GM21360 (cell line): Measurements from ENCODE around the gene ANO4.
"Not testable (repeated sequence)": the region's sequence is repeated elsewhere in the genome, so short reads cannot be mapped to it uniquely, and the experiment has no call there.

ENCODE experiments used
- ATAC-seq: cut with Tn5 transposase; IDR thresholded peaks from one replicate; pipeline ENCODE4 v1.9.1; 2021; ENCODE audit warnings: mild to moderate bottlenecking, moderate library complexity; ENCODE audit not compliant: unreplicated experiment

ANO4 gene

DNA sequence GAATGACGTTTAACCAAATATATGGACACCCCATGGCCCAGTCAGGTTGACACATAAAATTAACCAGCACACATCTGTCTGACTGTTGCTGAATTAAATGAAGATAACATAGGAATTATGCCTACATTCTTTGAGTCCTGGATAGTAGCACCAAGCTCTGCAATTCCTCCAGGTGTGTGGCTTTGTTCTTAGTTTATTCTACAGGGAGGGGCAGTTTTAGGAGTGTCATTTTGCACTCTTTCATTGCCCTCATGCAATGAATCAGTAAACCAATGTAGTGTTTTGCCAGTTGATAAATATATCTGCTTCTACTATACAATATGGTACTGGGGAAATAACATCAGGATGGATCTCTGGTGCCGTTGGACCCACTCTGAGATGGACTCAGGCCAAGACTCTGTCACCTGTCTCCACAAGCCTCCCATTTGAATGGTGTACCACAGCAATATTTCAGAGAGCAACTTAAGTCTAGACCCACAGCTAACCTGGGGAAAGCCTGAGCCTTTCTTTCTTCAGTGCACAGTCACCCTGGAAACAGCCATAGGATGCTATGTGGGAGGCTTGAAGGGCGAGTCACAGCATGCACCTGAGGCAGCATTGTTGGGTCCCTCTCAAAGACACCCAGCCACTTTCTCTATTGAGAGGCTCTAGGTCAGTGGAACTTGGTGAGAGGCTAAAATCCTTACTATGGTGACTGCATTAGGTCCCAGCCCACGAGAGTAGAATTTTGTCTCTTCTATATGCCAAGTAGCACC lies 73.2 kb downstream of the ANO4 start:
- ATAC-seq, result no peak

DNA sequence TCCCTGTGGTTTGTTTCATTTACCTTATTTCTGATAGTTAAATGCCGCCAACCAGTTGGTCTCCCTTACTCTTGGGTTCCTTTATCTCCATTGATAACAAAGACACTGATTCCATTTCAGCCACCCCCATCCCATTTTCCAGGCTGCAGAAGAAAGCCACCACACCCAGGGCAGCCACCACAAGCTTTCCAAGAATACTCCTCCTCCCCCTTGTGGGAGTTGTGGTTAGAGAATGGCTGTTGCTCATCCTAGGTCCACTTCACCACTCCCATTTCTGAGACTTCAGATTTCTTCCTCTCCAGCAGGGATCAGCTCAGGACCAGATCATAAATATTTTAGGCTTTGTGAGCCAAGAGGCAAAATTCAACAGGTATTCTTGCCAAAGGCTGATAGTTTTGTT lies 73.9 kb downstream of the ANO4 start:
- ATAC-seq, result no peak

DNA sequence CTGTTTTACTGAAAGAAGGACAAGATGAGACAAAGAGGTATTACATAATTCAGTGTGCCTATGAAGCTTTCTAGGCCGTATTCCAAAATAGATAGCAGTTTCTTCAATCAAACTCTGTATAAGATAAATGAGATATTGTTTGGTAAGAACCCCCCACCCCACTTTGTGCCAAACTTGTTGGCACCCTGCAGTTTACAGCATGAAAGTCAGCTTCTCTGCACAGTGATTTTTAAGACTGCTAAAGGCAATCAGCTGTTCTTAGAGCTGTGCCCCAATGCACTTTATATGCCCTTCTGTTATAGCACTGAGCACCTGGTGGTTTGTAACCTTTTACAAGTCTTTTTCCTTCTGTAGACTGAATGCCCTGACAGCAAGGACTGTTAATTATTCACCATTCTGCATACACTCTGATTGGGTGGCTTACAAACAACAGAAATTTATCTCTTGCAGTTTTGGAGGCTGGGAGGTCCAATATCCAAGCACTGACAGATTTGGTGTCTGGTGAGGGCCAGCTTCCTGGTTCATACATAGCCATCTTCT lies 76.7 kb downstream of the ANO4 start:
- ATAC-seq, result no peak

DNA sequence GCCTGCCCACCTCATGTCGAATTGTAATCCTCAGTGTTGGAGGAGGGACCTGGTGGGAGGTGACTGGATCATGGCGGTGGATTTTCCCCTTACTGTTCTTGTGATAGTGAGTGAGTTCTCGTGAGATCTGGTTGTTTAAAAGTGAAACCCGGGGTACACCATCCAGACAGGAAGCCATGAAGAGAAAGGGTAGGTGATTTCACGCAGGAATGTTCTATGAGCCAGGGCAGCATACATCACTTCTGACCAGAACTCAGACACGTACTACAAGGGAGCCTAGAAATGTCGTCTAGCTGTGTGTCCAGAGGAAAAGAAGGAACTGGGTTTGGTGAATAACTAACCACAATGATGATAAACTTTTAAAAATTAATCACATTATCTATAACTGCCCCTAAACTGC lies 80.6 kb downstream of the ANO4 start:
- ATAC-seq, result no peak

DNA sequence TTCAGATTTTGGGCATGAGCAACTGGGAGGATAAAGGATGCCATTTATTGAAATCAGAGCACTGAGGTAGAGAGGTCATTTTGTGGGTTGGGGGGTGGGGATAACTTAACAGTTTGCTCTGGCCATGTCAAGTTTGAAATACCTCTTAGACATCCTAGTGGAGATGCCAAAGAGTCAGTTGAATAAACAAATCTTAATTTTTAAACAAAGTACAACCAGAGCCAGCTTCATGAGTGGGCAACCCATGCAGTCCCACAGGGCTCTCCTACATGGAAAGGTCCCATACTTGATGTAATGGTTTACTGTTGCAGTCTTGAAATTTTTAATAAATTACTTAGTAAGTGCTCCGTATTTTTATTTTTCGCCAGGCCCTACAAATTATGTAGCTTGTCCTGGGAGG lies 81.2 kb downstream of the ANO4 start:
- ATAC-seq, result no peak

DNA sequence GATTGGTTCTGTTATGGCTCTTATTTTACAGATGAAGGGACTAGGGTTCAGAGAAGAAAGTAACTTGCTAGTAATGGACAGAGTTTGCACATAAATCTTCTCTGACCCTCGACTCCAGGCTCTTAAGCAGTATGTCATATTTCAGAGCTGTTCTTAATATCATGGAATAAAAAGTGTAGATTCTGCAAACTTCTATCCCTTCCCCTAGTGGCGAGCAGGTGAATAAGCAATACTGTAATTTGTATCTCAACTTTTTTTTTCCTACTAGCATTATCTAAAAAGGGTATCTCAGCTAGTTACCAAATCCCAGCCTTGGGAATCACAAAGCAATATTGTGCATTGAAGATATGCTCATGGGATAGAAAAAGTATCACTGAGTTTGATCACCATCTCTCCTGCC lies 83.2 kb downstream of the ANO4 start:
- ATAC-seq, result no peak

DNA sequence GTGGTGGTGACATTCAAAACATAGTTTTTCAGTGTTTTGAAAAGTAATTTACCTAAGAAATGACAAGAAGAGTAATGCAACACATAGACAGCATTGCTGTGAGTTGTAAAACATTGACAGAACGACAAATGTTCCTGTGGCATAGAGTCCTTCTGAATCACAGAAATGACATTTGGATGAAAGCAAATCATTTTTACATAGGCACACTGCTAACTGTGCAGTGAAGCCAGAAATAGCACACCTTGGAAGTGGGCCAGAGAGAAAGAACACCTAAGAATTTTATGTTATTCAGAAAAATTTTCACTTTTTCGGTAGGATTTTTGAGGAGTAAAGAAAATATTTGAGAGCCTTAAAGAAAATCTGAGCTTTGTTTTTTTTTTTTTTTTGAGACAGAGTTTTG lies 100.6 kb downstream of the ANO4 start:
- no peak for ATAC-seq

DNA sequence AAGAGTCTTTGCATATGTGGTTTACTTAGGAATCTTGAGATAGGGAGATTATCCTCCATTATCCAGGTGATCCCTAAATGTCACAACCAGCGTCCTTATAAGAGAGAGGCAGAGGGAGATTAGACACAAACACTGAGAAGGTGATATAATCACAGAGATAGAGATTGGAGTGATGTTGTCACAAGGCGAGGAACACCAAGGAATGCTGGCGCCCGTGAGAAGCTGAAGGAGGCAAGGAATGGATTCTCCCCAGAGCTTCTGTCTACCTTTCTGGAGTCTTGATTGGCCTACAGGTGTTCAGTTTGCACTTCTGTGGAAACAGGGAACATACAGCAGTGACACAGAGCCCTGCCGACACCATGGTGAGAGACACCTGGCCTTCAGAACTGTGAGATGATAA lies 101.6 kb downstream of the ANO4 start:
- no peak for ATAC-seq

DNA sequence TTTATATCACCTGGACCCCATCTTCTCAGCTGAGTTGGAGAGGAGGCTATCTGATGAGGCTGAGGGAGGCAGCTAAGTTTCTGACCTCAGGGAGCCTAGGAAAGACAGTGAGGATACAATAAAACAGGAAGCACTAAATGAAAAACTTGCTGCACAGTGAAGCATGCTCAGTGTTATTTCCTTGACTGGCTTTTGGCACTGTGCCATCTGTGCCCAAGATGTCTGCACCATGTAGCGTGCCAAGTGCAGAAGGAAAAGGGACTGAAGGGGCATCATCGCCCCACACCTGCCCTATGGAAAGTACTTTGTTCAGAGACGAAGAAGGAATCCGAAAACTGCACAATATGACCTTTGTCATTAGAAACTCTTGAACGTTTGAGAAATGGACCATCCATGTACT lies 102.7 kb downstream of the ANO4 start:
- ATAC-seq, result no peak

DNA sequence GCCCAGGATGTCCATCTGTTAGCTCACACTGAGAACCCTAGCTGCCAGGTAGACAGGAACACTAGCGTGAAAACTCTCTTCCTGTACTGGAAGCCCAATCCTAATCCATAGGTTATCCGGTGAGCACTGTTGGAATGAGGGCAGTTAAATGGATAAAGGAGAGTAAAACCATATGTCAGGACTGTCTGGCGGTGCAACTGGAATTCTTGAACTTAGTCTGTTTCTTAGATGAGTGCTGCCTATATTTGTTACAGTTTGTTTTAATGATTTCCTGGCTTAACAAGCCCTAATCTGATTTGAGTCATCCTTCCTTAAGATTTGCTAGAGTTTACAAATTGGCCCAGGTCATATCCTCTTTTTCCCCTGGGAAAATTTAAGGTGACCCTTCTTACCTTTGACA lies 104.7 kb downstream of the ANO4 start:
- ATAC-seq, result no peak

DNA sequence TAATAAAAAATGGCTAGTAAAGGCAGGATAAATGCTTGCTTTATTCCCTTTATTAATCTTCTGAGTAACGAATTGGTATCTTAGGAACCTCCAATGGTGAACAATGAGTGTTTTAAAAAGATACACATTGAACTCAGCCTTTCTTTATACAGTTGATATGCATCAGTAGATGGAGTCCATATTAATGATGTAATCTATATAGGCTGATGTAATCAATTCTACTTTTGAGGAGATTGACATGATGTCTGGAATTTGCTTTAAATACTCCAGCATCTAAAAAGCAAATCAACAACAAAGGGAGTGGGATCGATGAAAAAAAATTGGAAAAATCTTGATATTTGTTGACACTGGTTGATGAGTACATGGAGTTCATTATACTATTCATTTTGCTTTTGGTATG lies 106.2 kb downstream of the ANO4 start:
- ATAC-seq, result no peak

DNA sequence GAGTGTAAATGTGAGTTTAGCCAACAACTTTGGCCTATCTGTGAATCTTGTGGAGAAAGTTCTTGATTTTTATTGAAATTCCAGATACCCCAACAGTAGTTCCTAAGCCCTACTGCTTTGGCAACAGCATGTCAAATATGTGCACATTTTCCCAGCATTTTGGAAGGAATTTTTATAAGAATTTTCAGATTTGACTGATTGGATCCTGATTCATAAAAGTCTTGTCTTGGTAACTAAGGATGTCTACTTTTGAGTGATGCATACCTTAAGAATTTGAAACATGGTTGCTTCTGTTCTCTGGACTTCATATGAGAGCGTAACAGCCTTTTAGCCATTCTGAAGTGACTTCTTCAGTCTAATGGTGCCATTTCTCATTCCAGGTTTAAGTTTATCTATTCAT lies 106.7 kb downstream of the ANO4 start:
- no peak for ATAC-seq

DNA sequence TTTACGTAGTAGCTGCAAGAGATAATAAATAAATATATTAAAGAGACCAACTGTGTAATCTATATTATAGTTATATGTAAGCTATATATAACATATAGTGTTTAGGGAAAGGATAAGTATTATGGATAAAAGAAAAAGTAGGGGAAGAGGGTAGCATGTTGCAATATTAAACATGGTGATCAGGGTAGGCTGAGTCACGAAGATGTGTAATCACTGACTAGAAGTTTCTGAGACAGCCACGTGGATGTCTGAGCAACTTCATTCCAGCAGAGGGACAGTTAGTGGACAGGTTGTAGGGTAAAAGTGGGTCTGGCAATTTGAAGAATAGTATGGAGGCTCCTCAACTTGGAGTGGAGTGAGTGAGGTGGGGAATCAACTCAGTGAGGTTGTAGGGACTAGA lies 109.7 kb downstream of the ANO4 start:
- no peak for ATAC-seq

DNA sequence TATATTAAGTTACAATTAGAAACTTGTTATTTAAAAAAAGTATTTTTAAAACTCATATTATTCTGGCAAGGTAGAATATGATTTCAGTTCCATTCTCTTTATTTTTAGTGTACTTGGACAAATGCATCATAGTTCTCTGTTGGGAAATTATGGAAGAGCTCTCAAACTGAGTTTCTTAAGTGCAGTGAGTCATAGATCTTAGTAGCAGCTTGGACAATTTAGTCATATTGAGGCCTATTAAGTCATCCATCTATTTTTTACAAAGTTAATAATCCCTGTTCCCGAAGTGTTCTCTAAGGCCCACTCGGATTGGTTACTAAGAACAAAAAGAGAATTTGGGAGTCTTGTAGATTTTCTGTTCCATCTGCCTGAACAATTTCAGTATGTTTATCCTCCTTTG lies 113.9 kb downstream of the ANO4 start:
- ATAC-seq, result no peak

DNA sequence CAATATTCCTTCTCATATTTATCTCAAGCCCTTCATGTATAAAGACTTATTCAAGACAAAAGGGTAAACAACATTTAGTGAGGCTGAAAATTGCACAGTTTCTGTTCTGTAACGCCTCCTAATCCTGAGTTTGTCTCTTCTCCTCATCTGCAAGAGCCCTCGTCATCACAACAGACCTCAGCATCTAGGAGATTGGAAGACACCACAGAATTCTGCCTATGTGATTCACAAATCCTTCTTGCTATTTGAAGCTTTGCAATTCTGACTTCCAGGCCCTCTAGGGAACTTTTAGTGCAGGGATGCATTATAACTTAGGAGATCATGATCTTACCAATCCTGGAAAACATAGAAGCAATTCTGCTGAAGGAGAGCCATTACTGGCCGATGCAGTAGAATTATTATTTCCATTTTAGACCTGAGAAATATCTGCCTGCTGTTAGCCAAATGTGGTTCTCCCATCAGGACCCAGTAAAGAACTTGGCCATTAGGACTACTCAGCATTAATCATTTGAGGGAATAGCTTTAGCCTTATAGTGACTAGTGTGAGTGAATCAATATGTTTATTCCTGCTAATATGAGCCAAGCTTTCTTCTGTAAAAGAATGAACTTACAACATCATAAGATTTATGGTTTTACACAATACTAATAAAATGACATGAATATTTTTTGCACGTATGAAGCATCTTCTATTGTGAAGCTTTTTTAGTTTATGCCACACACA lies 119.5 kb downstream of the ANO4 start:
- no peak for ATAC-seq

DNA sequence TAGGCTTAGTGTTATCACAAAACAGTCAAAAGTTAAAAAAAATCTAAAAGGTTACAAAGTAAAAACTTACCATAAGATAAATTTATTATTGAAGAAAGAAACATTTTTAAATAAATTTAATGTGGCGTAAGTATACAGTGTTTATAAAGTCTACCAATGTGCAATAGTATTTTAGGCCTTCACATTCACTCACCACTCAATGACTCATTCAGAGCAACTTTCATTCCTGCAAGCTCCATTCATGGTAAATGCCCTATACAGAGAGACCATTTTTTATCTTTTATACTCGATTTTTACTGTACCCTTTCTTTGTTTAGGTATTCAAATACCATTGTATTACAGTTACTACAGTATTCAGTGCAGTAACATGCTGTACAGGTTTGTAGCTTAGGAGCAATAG lies 124.5 kb downstream of the ANO4 start:
- ATAC-seq, result no peak

DNA sequence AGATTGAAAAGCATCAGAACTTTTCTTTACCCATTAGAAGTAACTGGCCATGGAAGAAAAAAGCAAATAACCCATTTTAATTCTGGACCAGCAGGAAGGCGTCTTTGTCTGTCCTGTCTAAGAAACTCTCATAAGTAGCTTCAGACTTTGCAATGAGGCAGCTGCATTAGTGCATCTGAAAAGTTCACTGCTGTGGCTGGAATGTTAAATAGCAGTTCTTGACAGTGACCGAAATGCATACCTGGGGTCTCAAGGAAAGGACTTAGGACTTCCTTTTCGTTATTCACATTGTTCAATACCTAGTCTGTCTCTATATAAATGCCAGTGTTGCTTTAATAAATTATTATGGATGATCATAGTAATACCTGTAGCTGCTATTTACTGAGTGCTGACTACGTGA lies 125.9 kb downstream of the ANO4 start:
- ATAC-seq, result no peak

DNA sequence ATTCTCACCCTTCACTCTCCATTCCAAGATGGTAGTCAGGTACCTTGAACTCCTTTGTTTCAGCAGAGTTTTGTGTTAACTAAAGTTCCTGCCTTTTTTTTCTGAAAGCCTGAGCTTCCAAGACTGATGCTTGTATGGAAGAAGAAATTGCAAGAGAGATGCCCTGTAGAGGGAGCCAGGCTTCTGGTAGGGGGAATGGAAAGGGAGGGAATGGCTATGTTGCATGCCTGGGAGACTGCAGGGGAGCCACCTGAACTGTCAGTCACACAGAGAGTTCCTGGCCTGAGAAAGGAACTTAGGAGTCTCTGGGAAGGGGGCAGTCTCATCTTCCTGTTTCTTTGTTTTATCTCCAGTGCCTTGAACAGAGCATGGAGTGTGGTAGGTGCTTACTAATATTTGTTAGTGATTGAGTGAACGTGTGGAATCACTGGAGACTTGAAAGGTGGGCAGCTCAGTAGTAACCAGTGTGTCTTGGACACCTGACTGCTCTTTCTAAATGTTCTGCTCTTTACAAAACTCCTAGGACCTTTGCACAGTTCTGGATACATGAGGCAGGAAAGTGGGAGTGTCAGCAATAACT lies 132.2 kb downstream of the ANO4 start:
- ATAC-seq, result no peak

DNA sequence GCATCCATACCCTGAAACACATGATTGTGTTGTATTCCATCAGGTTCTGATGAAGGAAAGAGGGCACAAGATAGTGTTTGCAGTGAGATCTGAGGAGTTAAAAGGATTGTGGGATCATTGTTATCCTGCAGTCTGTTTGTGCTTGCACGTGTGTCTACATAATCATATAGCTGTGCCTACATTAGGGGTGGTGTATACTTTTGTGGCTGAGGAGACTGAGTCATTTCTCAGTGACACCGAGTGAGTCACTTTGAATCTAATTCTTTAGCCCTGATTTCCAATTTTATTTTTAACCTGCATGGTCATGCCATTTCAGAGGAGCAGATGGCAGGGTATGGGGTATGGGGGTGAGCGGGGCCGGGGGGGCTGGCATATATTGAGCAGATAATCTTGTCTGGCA lies 133.2 kb downstream of the ANO4 start:
- ATAC-seq, result no peak

DNA sequence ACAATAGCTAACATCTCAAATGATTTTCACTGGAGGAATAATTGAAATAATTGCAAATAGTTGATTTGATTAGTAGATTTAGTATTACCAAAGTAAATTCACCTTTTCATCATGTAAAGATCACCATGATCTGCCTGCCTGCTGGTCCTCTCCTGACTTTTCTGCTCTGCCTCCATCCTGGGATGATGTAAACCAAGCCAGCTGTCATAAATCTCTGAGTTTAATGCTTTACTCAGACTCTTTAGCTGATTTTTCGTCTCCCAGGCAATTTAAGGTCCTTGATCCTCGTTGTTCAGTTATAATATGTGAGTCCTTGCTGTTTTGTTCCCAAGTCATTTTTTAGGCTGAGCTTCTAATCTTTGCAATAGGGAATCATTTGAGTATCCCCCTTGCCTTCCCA lies 138.0 kb downstream of the ANO4 start:
- ATAC-seq, result no peak

DNA sequence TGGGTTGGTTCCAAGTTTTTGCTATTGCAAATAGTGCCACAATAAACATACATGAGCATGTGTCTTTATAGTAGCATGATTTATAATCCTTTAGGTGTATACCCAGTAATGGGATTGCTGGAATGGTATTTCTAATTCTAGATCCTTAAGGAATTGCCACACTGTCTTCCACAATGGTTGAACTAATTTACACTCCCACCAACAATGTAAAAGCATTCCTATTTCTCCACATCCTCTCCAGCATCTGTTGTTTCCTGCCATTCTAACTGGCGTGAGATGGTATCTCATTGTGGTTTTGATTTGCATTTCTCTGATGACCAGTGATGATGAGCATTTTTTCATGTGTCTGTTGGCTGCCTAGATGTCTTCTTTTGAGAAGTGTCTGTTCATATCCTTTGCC lies 139.0 kb downstream of the ANO4 start:
- ATAC-seq, result not testable (repeated sequence)

DNA sequence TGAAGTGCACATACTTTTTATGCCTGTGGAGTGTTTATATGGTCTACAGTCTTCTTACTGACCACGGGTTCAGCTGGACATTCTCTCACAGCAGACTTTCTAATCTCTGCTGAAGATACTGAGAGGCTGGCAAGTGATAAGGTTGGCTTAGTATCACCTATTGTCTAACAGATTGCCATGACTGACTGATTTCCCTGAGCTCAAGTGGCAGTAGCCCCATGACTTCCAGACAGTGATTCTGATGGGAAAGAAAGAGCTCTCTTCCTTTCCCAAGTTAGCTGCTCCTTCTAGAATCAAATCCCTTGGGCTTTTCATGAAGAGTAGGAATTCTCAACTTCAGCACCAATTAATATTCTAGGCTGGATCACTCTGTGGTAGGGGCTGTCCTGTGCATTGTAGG lies 141.4 kb downstream of the ANO4 start:
- no peak for ATAC-seq
